NCI-H510A treated with DMSO at 0.1 percent for 48 hours (cell line): ENCODE results near the gene FAM50A.
A peak's percentile ranks its signal among the peaks of the same experiment; 100 is the strongest.

Experiments used
- DNase-seq: peaks from one replicate; lab custom pipeline; 2025; lab: John Stamatoyannopoulos, UW

The FAM50A gene

GRCh38 chrX:154466036-154466435, 22.1 kb downstream of the FAM50A start:
- no peak for DNase-seq

DNA sequence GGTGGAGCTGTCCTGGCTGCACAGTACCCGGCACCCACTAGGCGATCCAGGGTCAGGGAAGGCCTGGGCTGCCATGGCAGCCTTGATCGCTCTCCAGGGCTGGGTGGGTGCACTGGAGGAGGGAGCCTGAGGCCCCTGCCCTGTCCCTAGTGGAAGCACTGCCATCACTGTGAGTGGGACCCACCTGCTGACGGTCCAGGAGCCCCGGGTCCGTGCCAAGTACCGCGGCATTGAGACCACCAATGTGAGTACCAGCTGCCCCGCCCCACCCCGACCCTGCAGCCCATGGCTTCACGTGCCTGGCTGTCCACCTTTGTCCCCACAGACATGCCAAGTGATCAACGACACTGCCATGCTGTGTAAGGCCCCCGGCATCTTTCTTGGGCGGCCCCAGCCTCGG, 23.0 kb downstream of the FAM50A start:
- DNase-seq: no peak

DNA sequence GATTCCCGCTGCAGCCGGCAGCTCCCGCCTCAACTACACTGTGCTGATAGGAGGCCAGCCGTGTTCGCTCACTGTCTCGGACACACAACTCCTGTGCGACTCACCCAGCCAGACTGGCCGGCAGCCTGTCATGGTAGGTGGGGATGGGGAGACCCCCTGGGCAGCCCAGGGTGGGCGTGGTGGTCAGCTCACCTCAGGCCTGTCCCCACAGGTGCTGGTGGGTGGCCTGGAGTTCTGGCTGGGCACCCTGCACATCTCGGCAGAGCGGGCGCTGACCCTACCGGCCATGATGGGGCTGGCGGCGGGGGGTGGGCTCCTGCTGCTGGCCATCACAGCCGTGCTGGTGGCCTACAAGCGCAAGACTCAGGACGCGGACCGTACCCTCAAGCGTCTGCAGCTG, 23.6 kb downstream of the FAM50A start:
- no peak for DNase-seq

GRCh38 chrX:154468217-154468616, 24.3 kb downstream of the FAM50A start:
- DNase-seq: no peak

- DNase-seq: no peak
These were observed 25.2 kb downstream of the FAM50A start for GRCh38 chrX:154469114-154469513.

GRCh38 chrX:154469880-154470279, 25.9 kb downstream of the FAM50A start:
- DNase-seq: no peak

- DNase-seq: no peak
These were observed 26.5 kb downstream of the FAM50A start for GRCh38 chrX:154470434-154470833.

DNA sequence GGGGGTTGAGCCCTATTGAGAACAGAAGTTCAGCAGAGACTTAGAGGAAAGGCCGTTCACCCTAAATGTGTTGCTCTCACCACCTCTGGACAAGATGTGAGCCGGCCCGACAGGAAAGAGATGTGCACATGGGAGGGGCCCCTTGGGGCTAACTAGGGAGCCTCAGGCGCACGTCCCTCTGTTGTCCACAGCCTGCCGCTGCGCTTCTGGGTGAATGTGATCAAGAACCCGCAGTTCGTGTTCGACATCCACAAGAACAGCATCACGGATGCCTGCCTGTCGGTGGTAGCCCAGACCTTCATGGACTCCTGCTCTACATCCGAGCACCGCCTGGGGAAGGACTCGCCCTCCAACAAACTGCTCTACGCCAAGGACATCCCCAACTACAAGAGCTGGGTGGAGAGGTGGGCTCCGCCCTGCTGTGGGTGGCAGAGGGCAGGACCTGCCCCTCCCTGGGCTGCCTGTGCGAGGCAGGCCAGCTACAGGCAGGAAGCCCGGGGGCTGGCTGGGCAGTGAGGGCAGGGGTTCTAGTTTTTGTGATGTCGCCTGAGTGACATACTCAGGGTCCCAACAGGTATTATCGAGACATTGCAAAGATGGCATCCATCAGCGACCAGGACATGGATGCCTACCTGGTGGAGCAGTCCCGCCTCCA, 27.1 kb downstream of the FAM50A start:
- no peak for DNase-seq

- DNase-seq: no peak
These were observed 28.1 kb downstream of the FAM50A start for GRCh38 chrX:154471839-154472684.

DNA sequence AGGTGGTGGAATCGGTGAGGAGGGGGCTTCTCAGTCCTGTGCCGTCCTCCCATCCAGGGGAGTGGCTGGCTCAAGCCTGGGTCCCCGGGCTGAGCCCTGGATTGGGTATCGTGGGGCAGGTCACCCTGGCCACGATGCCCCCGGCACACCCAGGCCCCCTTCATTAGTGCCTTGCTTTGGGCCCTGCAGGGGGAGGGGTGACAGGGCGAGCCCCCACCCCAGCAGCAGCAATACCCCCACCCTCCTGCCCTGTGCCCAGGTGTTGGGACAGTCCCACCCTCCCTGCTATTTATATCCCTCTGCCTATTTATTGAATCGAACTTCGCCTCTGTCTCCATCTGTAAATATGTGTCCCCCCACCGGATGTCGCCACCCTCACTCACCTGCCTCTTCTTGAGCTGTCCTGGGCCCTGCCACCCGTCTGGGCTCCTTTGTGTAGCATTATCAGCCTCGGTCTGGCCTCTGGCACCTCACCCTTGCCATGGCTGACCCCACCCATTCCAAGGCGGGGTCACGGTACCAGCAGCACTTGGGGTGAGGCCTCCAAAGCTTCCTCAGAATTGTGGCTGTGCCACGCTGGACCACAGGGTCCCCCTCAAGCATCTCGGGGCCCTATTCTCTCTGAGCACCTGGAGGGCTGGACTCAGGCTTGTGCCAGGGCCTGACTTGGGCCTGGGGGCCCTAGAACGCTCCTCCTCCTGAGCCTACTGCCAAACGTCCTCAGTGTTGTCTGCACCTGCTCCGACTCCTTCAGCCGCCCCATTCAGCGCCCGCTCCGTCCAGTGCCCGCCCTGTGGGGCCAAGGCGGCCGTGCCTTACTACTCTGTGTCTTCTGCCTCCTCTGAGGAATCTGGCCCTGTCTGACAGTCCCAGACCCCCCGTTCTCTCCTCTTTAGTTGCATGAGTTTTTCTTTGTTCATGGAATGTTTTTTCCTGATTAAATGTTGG, 29.0 kb downstream of the FAM50A start:
- no peak for DNase-seq

- DNase-seq: no peak
These were observed 29.7 kb downstream of the FAM50A start for GRCh38 chrX:154473683-154474082.

- DNase-seq: no peak
These were observed 32.9 kb downstream of the FAM50A start for GRCh38 chrX:154476821-154477220.

- DNase-seq: no peak
These were observed 34.0 kb downstream of the FAM50A start for GRCh38 chrX:154477891-154478477.

- peak; percentile 67 for DNase-seq
These were observed 35.0 kb downstream of the FAM50A start, which contains the start of gene LAGE3 for GRCh38 chrX:154478728-154479622. Gene LAGE3 (minus strand): TSS chrX:154479281. CDS start chrX:154478915, 366 bp downstream.

DNA sequence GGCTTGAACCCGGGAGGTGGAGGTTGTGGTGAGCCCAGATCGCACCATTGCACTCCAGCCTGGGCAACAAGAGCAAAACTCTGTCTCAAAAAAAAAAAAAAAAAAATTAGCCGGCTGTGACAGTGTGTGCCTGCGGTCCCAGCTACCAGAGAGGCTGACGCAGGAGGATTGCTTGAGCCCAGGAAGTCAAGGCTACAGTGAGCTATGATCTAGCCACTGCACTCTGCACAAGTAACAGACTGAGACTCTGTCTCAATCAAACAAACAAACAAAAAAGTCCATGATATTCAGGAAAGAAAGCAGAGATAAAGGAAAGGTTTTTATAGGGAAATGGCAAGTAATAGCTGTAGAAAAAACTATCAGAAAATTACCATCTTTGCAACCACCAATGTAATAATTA, 37.3 kb downstream of the FAM50A start:
- no peak for DNase-seq

DNA sequence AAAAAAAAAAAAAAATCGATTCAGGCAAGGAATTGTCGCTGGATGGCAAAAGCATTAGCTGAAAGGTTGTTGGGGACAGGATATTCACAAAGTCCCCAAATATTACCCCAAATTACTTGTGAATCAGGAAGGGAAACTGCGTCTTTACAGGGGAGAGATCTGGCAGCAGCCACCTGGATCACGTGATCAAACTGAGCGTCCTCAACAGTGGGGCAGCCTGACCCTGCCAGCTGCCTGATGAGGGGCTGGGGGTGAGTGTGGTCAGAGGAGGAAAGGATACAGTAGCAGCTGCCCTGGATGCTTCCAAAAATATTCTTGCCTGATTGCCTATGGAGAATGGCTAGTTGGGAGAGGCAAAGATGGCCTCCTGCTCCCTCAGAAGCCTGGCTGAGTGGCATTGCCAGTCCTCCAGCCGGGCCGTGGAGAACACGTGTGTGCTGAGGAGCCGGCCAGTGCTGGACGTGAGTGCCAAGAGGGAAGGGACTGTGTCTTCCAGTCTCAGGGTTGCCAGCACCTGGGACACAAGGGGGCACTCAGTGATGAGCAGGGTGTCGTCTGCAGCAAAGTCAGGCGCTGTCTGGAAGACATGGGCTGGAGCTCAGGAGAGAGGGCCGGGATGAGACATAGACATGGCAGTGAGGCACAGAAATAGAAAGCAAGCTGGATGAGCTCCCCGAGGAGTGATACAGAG, 38.1 kb downstream of the FAM50A start:
- no peak for DNase-seq

- DNase-seq: no peak
These were observed 38.8 kb downstream of the FAM50A start for GRCh38 chrX:154482786-154483185.

DNA sequence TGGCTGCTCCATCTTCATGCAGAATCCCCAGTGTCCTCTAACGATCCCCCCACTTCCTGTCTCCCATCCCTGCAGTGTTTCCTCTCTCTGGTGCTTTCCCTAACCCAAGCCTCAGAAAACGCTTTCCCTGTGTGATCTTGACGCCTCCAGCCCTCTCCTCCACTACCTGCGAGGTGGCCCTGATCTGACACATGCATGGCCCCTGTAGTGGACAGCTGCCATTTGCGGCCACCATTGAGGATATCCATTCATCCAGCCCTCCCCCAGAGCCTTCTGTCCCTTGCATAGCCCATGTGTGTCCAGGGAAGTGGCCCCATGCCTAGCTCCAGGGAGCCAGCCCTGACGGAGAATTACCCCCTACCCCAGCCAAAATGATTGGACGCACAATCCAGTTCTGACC, 39.4 kb downstream of the FAM50A start:
- DNase-seq: no peak

GRCh38 chrX:154484255-154485149, 40.6 kb downstream of the FAM50A start:
- no peak for DNase-seq
